Measurements from ENCODE around the gene DSCAML1.

DSCAML1 gene

GRCh38 chr11:117663414-117663813 lies 133.6 kb downstream of the DSCAML1 start:
- DNase-seq (ENCODE audit: low spot score): no peak

- DNase-seq (ENCODE audit: low spot score): no peak
Observed at GRCh38 chr11:117662671-117663269, 134.2 kb downstream of the DSCAML1 start.

GRCh38 chr11:117662255-117662654 lies 134.8 kb downstream of the DSCAML1 start:
- no peak for DNase-seq (ENCODE audit: low spot score)

GRCh38 chr11:117658809-117659208 lies 138.2 kb downstream of the DSCAML1 start:
- no peak for DNase-seq (ENCODE audit: low spot score)

GRCh38 chr11:117657794-117658193 lies 139.2 kb downstream of the DSCAML1 start:
- no peak for DNase-seq (ENCODE audit: low spot score)

- DNase-seq (ENCODE audit: low spot score): peak; percentile 55
Observed at GRCh38 chr11:117654281-117655255, 142.4 kb downstream of the DSCAML1 start.

- no peak for DNase-seq (ENCODE audit: low spot score)
Observed at GRCh38 chr11:117652521-117652920, 144.5 kb downstream of the DSCAML1 start.

GRCh38 chr11:117649296-117650055 lies 147.5 kb downstream of the DSCAML1 start:
- DNase-seq (ENCODE audit: low spot score): peak; percentile 14

GRCh38 chr11:117647872-117648271 lies 149.1 kb downstream of the DSCAML1 start:
- no peak for DNase-seq (ENCODE audit: low spot score)

- DNase-seq (ENCODE audit: low spot score): no peak
Observed at GRCh38 chr11:117647207-117647606, 149.8 kb downstream of the DSCAML1 start.

GRCh38 chr11:117646411-117646810 lies 150.6 kb downstream of the DSCAML1 start:
- no peak for DNase-seq (ENCODE audit: low spot score)

- no peak for DNase-seq (ENCODE audit: low spot score)
Observed at GRCh38 chr11:117644403-117645155, 152.4 kb downstream of the DSCAML1 start.

- no peak for DNase-seq (ENCODE audit: low spot score)
Observed at GRCh38 chr11:117643606-117644300, 153.3 kb downstream of the DSCAML1 start.

- DNase-seq (ENCODE audit: low spot score): no peak
Observed at GRCh38 chr11:117642835-117643234, 154.2 kb downstream of the DSCAML1 start.

- no peak for DNase-seq (ENCODE audit: low spot score)
Observed at GRCh38 chr11:117642396-117642795, 154.6 kb downstream of the DSCAML1 start.

- DNase-seq (ENCODE audit: low spot score): no peak
Observed at GRCh38 chr11:117641008-117641915, 155.8 kb downstream of the DSCAML1 start.

- no peak for DNase-seq (ENCODE audit: low spot score)
Observed at GRCh38 chr11:117640041-117640440, 157.0 kb downstream of the DSCAML1 start.

- DNase-seq (ENCODE audit: low spot score): no peak
Observed at GRCh38 chr11:117639601-117640000, 157.4 kb downstream of the DSCAML1 start.

- DNase-seq (ENCODE audit: low spot score): no peak
Observed at GRCh38 chr11:117638911-117639543, 158.0 kb downstream of the DSCAML1 start.

Data from D341Med (cell line).